ENCODE measurements around the gene PSAT1.

- TF ChIP-seq CTCF (conservative IDR thresholded peaks at IDR 0.05) (peak; percentile 82), EZH2 (IDR thresholded peaks at IDR 0.05; ENCODE audit: low read depth) (no peak)
Observed at GRCh38 chr9:78261403-78262001, 35.4 kb upstream of the PSAT1 start.

Data from PC-9 (cell line).